K562 (cell line): Measurements from ENCODE around the gene MANEAL. TPM values are rescaled to one million over a fixed set of nuclear protein-coding genes. Genes with fewer than 3 reads are reported as not detected.

ENCODE experiments used
- ATAC-seq: fragments of 200-7000 bp; cut with Tn5 transposase; 3 replicates; pipeline ENCODE4 v1.9.1; 2020; ENCODE audit warnings: moderate library complexity
- BruUV-seq: library from RNA; stranded (reverse); fragments of 400-500 nt; replicated peaks from 2 replicates; lab custom pipeline; 2021; lab: Mats Ljungman, UMichigan
- CTCF ChIA-PET: fragments of 300-600 bp; formaldehyde crosslinking; extraction: SDS; loops from one replicate; lab custom pipeline; 2021; ENCODE audit warnings: low intra/inter-chr PET ratio; lab: Yijun Ruan, JAX
- POLR2A ChIA-PET: fragments of 300-600, 350-650 bp; sonication (Branson Sonifier 250); formaldehyde crosslinking; extraction: SDS; loops from one replicate; lab custom pipeline; 2021; ENCODE audit warnings: antibody characterized with exemption, inconsistent platforms; lab: Yijun Ruan, JAX
- DNase-seq, 4 experiments: peaks; one replicate each; pipeline versions ENCODE4 v3.0.0 to v3.0.0-alpha.2; 2011 to 2018; ENCODE audit warnings: low spot score in 3 of 4, mixed read lengths in 3 of 4; ENCODE audit errors: extremely low read depth in 1 of 4
- FAIRE-seq: peaks from 2 replicates; lab custom pipeline; 2011; peaks lifted over from hg19 to GRCh38; lab: Jason Lieb, UNC
- H2AFZ ChIP-seq: 2 replicates; pipeline ENCODE4 v1.6.0; 2011; ENCODE audit warnings: low read depth, low read length, control low read depth, inconsistent platforms
- H3K27ac ChIP-seq: fragments of 200-600 bp; 3 replicates; pipeline ENCODE4 v1.8.0; 2011; ENCODE audit warnings: low read depth, mild to moderate bottlenecking, control low read depth, inconsistent platforms, low read length, moderate library complexity, mixed read lengths; ENCODE audit errors: extremely low read depth
- H3K27me3 ChIP-seq, 2 experiments: fragments of 300-600 bp in 1 of 2; 2 replicates in 1 of 2; 3 replicates in 1 of 2; pipeline versions ENCODE4 v1.6.0 to v1.8.0; 2011; ENCODE audit warnings: inconsistent platforms in 2 of 2, low read length in 2 of 2, mild to moderate bottlenecking in 1 of 2, mixed read lengths in 1 of 2, moderate library complexity in 1 of 2; ENCODE audit not compliant: control insufficient read depth in 2 of 2, insufficient read depth in 2 of 2
- H3K36me3 ChIP-seq: fragments of 300-600 bp; 3 replicates; pipeline ENCODE4 v1.8.0; 2011; ENCODE audit warnings: mild to moderate bottlenecking, low read length, inconsistent platforms; ENCODE audit not compliant: control insufficient read depth, insufficient read depth
- H3K4me1 ChIP-seq, 2 experiments: fragments of 200-600 bp in 1 of 2; replicated peaks in 1 of 2; 2 replicates in 1 of 2; 3 replicates in 1 of 2; pipeline versions ENCODE4 v1.5.1 to v1.8.0; 2011; ENCODE audit warnings: inconsistent platforms in 2 of 2, low read length in 2 of 2, mild to moderate bottlenecking in 1 of 2, mixed read lengths in 1 of 2, moderate library complexity in 1 of 2; ENCODE audit not compliant: control insufficient read depth in 2 of 2, insufficient read depth in 2 of 2
- H3K4me2 ChIP-seq: 2 replicates; pipeline ENCODE4 v1.6.1; 2011; ENCODE audit warnings: low read length, control low read depth, inconsistent platforms, mixed read lengths; ENCODE audit not compliant: insufficient read depth
- H3K4me3 ChIP-seq: fragments of 200-600 bp; sonication (generic), shearing (Covaris generic); 2 replicates; pipeline ENCODE4 v1.5.1; 2016; ENCODE audit warnings: control low read depth, inconsistent platforms
- H3K79me2 ChIP-seq: fragments of 200-600 bp; 3 replicates; pipeline ENCODE4 v1.8.0; 2011; ENCODE audit warnings: low read length, inconsistent platforms; ENCODE audit not compliant: control insufficient read depth, insufficient read depth
- H3K9ac ChIP-seq, 2 experiments: 2 replicates each; pipeline versions ENCODE4 v1.6.0 to v1.6.1; 2011; ENCODE audit warnings: low read depth in 2 of 2, low read length in 2 of 2, control low read depth in 1 of 2, inconsistent platforms in 1 of 2, mild to moderate bottlenecking in 1 of 2, mixed read lengths in 1 of 2; ENCODE audit not compliant: insufficient read depth in 1 of 2
- H3K9me1 ChIP-seq: one replicate; pipeline ENCODE4 v1.6.0; 2011; ENCODE audit warnings: inconsistent platforms, mild to moderate bottlenecking, low read length, moderate library complexity; ENCODE audit not compliant: control insufficient read depth, insufficient read depth
- H3K9me3 ChIP-seq: replicated peaks from 2 replicates; pipeline ENCODE4 v1.5.1; 2011; ENCODE audit warnings: low read depth, low read length, inconsistent platforms; ENCODE audit not compliant: control insufficient read depth, insufficient read depth
- H4K20me1 ChIP-seq: replicated peaks from 2 replicates; pipeline ENCODE4 v1.6.1; 2011; ENCODE audit warnings: low read length, inconsistent platforms, mixed read lengths; ENCODE audit not compliant: control insufficient read depth, insufficient read depth
- ATF1 ChIP-seq, 2 experiments: fragments of 450-650 bp in 1 of 2; IDR thresholded peaks; 2 replicates each; pipeline ENCODE4 v1.6.1; 2016; ENCODE audit warnings: missing compliant biosample characterization in 1 of 2, missing genetic modification characterization in 1 of 2
- E2F8 ChIP-seq: fragments of 450-650 bp; IDR thresholded peaks from 2 replicates; pipeline ENCODE4 v1.7.1; 2018; ENCODE audit warnings: mild to moderate bottlenecking, low read depth; ENCODE audit not compliant: partially characterized antibody
- EP300 ChIP-seq: IDR thresholded peaks from 2 replicates; pipeline ENCODE4 v1.6.1; 2012; ENCODE audit warnings: low read length, improper control_type of control experiment
- GATA2 ChIP-seq: sonication (generic); formaldehyde crosslinking; IDR thresholded peaks from 2 replicates; pipeline ENCODE4 v1.4.0; 2020; ENCODE audit warnings: mild to moderate bottlenecking, missing genetic modification reagents
- NR2F6 ChIP-seq: fragments of 450-650 bp; formaldehyde crosslinking; IDR thresholded peaks from 2 replicates; pipeline ENCODE4 v1.4.0; 2020; ENCODE audit warnings: mild to moderate bottlenecking
- PATZ1 ChIP-seq: fragments of 250-450 bp; sonication (Bioruptor Pico); IDR thresholded peaks from 2 replicates; pipeline ENCODE4 v1.5.0; 2020; ENCODE audit warnings: mild to moderate bottlenecking, borderline replicate concordance
- PTTG1 ChIP-seq: fragments of 450-650 bp; IDR thresholded peaks from 2 replicates; pipeline ENCODE4 v1.6.1; 2016; ENCODE audit warnings: low read depth, mild to moderate bottlenecking, missing genetic modification characterization, missing compliant biosample characterization
- SMAD2 ChIP-seq: fragments of 150-350 bp; IDR thresholded peaks from 2 replicates; pipeline ENCODE4 v1.6.1; 2014; ENCODE audit warnings: low read depth, mild to moderate bottlenecking, low read length
- VEZF1 ChIP-seq: fragments of 200-800 bp; sonication (Bioruptor generic); IDR thresholded peaks from 2 replicates; pipeline ENCODE4 v1.6.1; 2017; ENCODE audit warnings: missing genetic modification characterization, missing compliant biosample characterization
- WGBS: fragments of 100-300 bp; shearing (Covaris generic); methylation state at CpG from one replicate; pipeline ENCODE4 v1.1.6; 2016; ENCODE audit warnings: low coverage, mixed read lengths; ENCODE audit not compliant: insufficient coverage; ENCODE audit errors: missing lambda C conversion rate; 5-methylcytosine and 5-hydroxymethylcytosine counted together
- in situ Hi-C: fragments of 300-500 bp; cut with MboI; formaldehyde crosslinking; loops from 4 replicates; pipeline ENCODE4 v1.15.0; 2018; ENCODE audit warnings: inconsistent platforms, mixed read lengths
- intact Hi-C: fragments of 100-400 bp; cut with micrococcal nuclease; formaldehyde crosslinking; loops from 2 replicates; pipeline ENCODE4 v1.14.2; 2022
- polyA plus RNA-seq, 8 experiments: library from polyadenylated mRNA; depleted of rRNA in 4 of 8; stranded (reverse) in 5 of 8; unstranded in 3 of 8; fragments of >200 nt; fragmentation: Nextera tagmentation in 2 of 8; fragmentation: Illumina TruSeq in 1 of 8; extraction: Ambion mirVana in 2 of 8; extraction: Trizol in 1 of 8; gene quantifications; 2 replicates each; pipeline versions ENCODE4 v1.2.1 to v1.2.3, GENCODE V29; 2011 to 2014; ENCODE audit warnings: inconsistent platforms in 1 of 8, missing spikeins in 1 of 8
- total RNA-seq, 7 experiments: library from RNA; depleted of rRNA in 6 of 7; stranded (reverse); fragments of >200 nt in 6 of 7; fragmentation: Illumina TruSeq in 2 of 7; extraction: Trizol in 2 of 7; gene quantifications; 2 replicates each; pipeline versions ENCODE4 v1.2.1 to v1.2.3, GENCODE V29; 2011 to 2021; ENCODE audit warnings: low replicate concordance in 1 of 7
- TF ChIP-seq, protein P1 (sequence below): fragments of 250-450 bp; sonication (Bioruptor Pico); IDR thresholded peaks from 2 replicates; pipeline ENCODE4 v1.8.0; 2021; ENCODE audit warnings: moderate library complexity, mild to moderate bottlenecking, inconsistent platforms
- TF ChIP-seq, protein P2 (sequence below): sonication (generic); formaldehyde crosslinking; IDR thresholded peaks from 2 replicates; pipeline ENCODE4 v1.8.1; 2023; ENCODE audit warnings: mild to moderate bottlenecking, missing genetic modification reagents

MANEAL gene
- total and polyA plus RNA-seq, 9 of the 15 experiments (the other 6 are each of a cell fraction or from before 2014, with no cell fraction given), result 0.37 to 3.2 (median 1.2) TPM

GRCh38 chr1:37778654-37779053 is 15.0 kb upstream of the MANEAL start (continued):
- no peak for TF ChIP-seq ATF1 (CRISPR knock-in tag; IDR thresholded peaks at IDR 0.05)
- TF ChIP-seq ATF1 (tag; IDR thresholded peaks at IDR 0.05), result no peak

- H4K20me1 ChIP-seq, result peaks cover 4% of the 10 kb centered on the region; the same call in 1 of the 2 replicates
- no peak for DNase-seq
- H3K4me1 ChIP-seq, result peaks cover 0 to 3% of the 10 kb centered on the region in 2 experiments; a peak in 1 of 5 replicates
- H3K79me2 ChIP-seq, result no peaks in the 10 kb centered on the region
- H3K27ac ChIP-seq, result no peak overlapping the region
- no peaks in the 10 kb centered on the region for H3K36me3 ChIP-seq
- no peaks in the 10 kb centered on the region for H3K9me3 ChIP-seq
- H3K4me2 ChIP-seq, result no peak overlapping the region
- 2% methylated on average over 17 of the region's 17 CpGs for WGBS
- H3K9me1 ChIP-seq, result no peaks in the 10 kb centered on the region
- intact Hi-C loops (no loop called here), in situ Hi-C loops (no loop called here)
- ChIA-PET CTCF (no interaction called here), POLR2A (interaction anchor here (0.6 to 1.5 kb wide), 3 partner anchors 15 to 1682 kb away, joined by 3 to 5 read pairs (median 4); partner anchors contain the start of genes C1orf122 and YRDC)
- H2AFZ ChIP-seq, result no peak overlapping the region
- peaks cover 28 to 31% of the 10 kb centered on the region in 2 experiments; a peak in 4 of 5 replicates for H3K27me3 ChIP-seq
- no peak overlapping the region for H3K4me3 ChIP-seq
- no peak for FAIRE-seq
- ATAC-seq, result no peak
- no peak overlapping the region for H3K9ac ChIP-seq
- BruUV-seq, result no TSS peak
- TF ChIP-seq SMAD2, result no peak
- no peak for TF ChIP-seq EP300
- TF ChIP-seq, protein P1, sequence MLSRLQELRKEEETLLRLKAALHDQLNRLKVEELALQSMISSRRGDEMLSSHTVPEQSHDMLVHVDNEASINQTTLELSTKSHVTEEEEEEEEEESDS (CRISPR knock-in tag), result no peak
- TF ChIP-seq PTTG1, result no peak
- TF ChIP-seq, protein P2, sequence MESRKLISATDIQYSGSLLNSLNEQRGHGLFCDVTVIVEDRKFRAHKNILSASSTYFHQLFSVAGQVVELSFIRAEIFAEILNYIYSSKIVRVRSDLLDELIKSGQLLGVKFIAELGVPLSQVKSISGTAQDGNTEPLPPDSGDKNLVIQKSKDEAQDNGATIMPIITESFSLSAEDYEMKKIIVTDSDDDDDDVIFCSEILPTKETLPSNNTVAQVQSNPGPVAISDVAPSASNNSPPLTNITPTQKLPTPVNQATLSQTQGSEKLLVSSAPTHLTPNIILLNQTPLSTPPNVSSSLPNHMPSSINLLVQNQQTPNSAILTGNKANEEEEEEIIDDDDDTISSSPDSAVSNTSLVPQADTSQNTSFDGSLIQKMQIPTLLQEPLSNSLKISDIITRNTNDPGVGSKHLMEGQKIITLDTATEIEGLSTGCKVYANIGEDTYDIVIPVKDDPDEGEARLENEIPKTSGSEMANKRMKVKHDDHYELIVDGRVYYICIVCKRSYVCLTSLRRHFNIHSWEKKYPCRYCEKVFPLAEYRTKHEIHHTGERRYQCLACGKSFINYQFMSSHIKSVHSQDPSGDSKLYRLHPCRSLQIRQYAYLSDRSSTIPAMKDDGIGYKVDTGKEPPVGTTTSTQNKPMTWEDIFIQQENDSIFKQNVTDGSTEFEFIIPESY, result no peak
- TF ChIP-seq PATZ1, result no peak
- no peak for TF ChIP-seq NR2F6 (CRISPR knock-in tag)
- TF ChIP-seq VEZF1 (CRISPR knock-in tag), result no peak
- TF ChIP-seq E2F8, result no peak
- TF ChIP-seq GATA2, result no peak
These were observed 11.2 kb upstream of the MANEAL start for GRCh38 chr1:37782491-37782890.
